Lower lobe of right lung (tissue), 2 donors: Measurements from ENCODE around the gene VSTM2A. TPM values are rescaled to one million over a fixed set of nuclear protein-coding genes. Genes with fewer than 3 reads are reported as not detected.

Experiments used
- ATAC-seq, 2 donors: fragments of 200-7000 bp; cut with Tn5 transposase; one replicate each; pipeline ENCODE4 v1.9.1; 2020 to 2022; ENCODE audit warnings: mild to moderate bottlenecking in 2 of 2, moderate library complexity in 2 of 2
- DNase-seq: peaks from one replicate; pipeline ENCODE4 v3.0.0-alpha.2; 2020
- H3K27ac ChIP-seq: fragments of 200-600 bp; one replicate; pipeline ENCODE4 v1.8.0; 2022
- H3K27me3 ChIP-seq: fragments of 200-600 bp; one replicate; pipeline ENCODE4 v1.8.0; 2022; ENCODE audit warnings: low read depth
- H3K36me3 ChIP-seq: fragments of 200-600 bp; one replicate; pipeline ENCODE4 v1.8.0; 2022; ENCODE audit warnings: mild to moderate bottlenecking
- H3K4me1 ChIP-seq: fragments of 200-600 bp; one replicate; pipeline ENCODE4 v1.8.0; 2022
- H3K4me3 ChIP-seq: fragments of 200-600 bp; one replicate; pipeline ENCODE4 v1.8.0; 2022; ENCODE audit warnings: mild to moderate bottlenecking
- H3K9me3 ChIP-seq: fragments of 200-600 bp; one replicate; pipeline ENCODE4 v1.8.0; 2022
- CTCF ChIP-seq: fragments of 200-600 bp; IDR thresholded peaks from one replicate; pipeline ENCODE4 v1.8.0; 2022; ENCODE audit warnings: antibody characterized with exemption, mild to moderate bottlenecking
- intact Hi-C: fragments of 100-400 bp; cut with DNase I; formaldehyde crosslinking; loops from one replicate; pipeline ENCODE4 v1.11.0; 2022
- total RNA-seq: library from RNA; stranded (reverse); fragmentation: NEBNext Ultra II Directional; extraction: Animal tissue kit (Norgen Biotek cat#: 25700); gene quantifications from one replicate; pipeline ENCODE4 v1.2.1, GENCODE V29; 2021
- donor health status: DM: no; HTN: yes; CAD: no; lungs with severe emphysema.

VSTM2A gene
- total RNA-seq, 1 donor from 2014 or later = not detected

DNA sequence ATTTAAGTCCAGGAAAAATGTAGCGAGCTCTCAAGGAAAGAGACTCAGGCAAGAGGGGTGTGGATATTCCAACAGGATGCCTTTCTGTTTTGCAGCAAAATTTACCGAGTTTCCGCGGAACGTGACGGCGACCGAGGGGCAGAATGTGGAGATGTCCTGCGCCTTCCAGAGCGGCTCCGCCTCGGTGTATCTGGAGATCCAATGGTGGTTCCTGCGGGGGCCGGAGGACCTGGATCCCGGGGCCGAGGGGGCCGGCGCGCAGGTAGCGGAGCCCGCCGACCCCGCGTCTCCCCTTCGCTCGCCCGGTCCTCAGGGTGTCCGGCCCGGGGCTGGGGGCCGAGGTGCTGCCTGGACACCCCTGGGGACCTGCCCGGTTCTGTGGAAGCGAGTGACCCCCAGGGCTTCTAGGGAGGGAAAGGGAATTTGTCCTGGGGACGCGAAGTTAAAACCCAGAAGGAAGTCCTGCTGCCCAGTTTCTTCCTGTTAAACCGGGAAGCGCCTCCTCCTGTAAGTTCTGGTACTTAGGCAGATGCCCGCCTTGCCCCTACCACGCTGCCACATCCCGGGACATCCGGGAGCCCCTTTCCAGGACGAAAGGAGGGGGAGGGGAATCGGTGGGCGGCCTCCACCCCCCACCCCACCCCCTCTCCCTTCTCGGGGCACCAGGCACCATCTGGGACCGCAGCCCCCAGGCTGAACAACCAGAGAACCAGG is 2.5 kb downstream of the VSTM2A start:
- H3K27me3 ChIP-seq = peaks cover 64% of the 10 kb centered on the region
- ATAC-seq (peak in 1 of 2 donors; percentile 18), DNase-seq (no peak)
- no peaks in the 10 kb centered on the region for H3K36me3 ChIP-seq
- H3K4me1 ChIP-seq = peaks cover 8% of the 10 kb centered on the region
- H3K27ac ChIP-seq = no peak overlapping the region
- intact Hi-C loops = no loop called here
- no peak overlapping the region for H3K4me3 ChIP-seq
- TF ChIP-seq CTCF = no peak
- no peaks in the 10 kb centered on the region for H3K9me3 ChIP-seq

- intact Hi-C loops = no loop called here
- H3K36me3 ChIP-seq = no peaks in the 10 kb centered on the region
- DNase-seq = no peak
- no peaks in the 10 kb centered on the region for H3K9me3 ChIP-seq
- no peak overlapping the region for H3K27ac ChIP-seq
- no peak for ATAC-seq
- TF ChIP-seq CTCF = no peak
- H3K4me1 ChIP-seq = peaks cover 8% of the 10 kb centered on the region
- H3K4me3 ChIP-seq = no peak overlapping the region
- H3K27me3 ChIP-seq = peaks cover 64% of the 10 kb centered on the region
Measured at GRCh38 chr7:54545241-54545563, 3.0 kb downstream of the VSTM2A start.

GRCh38 chr7:54546081-54546985 is 4.2 kb downstream of the VSTM2A start:
- ATAC-seq = peak; percentile 38 to 39
- intact Hi-C loops = no loop called here
- H3K36me3 ChIP-seq = no peaks in the 10 kb centered on the region
- peaks cover 8% of the 10 kb centered on the region for H3K4me1 ChIP-seq
- no peak for DNase-seq
- no peak for TF ChIP-seq CTCF
- no peaks in the 10 kb centered on the region for H3K9me3 ChIP-seq
- no peak overlapping the region for H3K4me3 ChIP-seq
- H3K27ac ChIP-seq = no peak overlapping the region
- peaks cover 56% of the 10 kb centered on the region for H3K27me3 ChIP-seq

- Histone ChIP-seq H3K27ac (no peak overlapping the region), H3K4me1 (peaks cover 7% of the 10 kb centered on the region), H3K27me3 (peaks cover 51% of the 10 kb centered on the region), H3K4me3 (no peak overlapping the region), H3K9me3 (no peaks in the 10 kb centered on the region), H3K36me3 (no peaks in the 10 kb centered on the region)
- intact Hi-C loops = no loop called here
- ATAC-seq (no peak), DNase-seq (no peak)
- no peak for TF ChIP-seq CTCF
Measured at GRCh38 chr7:54546986-54547314, 4.8 kb downstream of the VSTM2A start.

GRCh38 chr7:54550471-54550870 is 8.3 kb downstream of the VSTM2A start:
- TF ChIP-seq CTCF = no peak

More at GRCh38 chr7:54550471-54550870, 8.3 kb downstream of the VSTM2A start:
- DNase-seq = no peak
- Histone ChIP-seq H3K27me3 (peaks cover 18% of the 10 kb centered on the region), H3K4me3 (no peak overlapping the region), H3K9me3 (no peaks in the 10 kb centered on the region), H3K27ac (no peak overlapping the region), H3K36me3 (no peaks in the 10 kb centered on the region), H3K4me1 (no peaks in the 10 kb centered on the region)
- intact Hi-C loops = no loop called here
- no peak for ATAC-seq
